Left colon (tissue), 2 donors: ENCODE data around the gene ARHGEF26. TPM values are rescaled to one million over a fixed set of nuclear protein-coding genes. Genes with fewer than 3 reads are reported as not detected.

ENCODE experiments used
- ATAC-seq: fragments of 200-7000 bp; cut with Tn5 transposase; one replicate; pipeline ENCODE4 v1.9.1; 2020; ENCODE audit warnings: mild to moderate bottlenecking, moderate library complexity
- DNase-seq, 2 donors: peaks; one replicate each; pipeline ENCODE4 v3.0.0-alpha.2; 2020
- intact Hi-C, 2 donors: fragments of 100-400 bp; cut with DNase I in 1 of 2; cut with micrococcal nuclease in 1 of 2; formaldehyde crosslinking; loops; one replicate each; pipeline versions ENCODE4 v1.11.2 to v1.14.0; 2022; cut with DNase I, micrococcal nuclease
- total RNA-seq, 2 donors: library from RNA; stranded (reverse); fragmentation: NEBNext Ultra II Directional; extraction: Animal tissue kit (Norgen Biotek cat#: 25700); gene quantifications; one replicate each; pipeline ENCODE4 v1.2.1, GENCODE V29; 2021
- donor health status: DM: no; HTN: no; CAD: no.
- donor health status: DM: yes; HTN: yes; CAD: no.

The ARHGEF26 gene
- total RNA-seq, 2 donors from 2014 or later: 3.3 to 9.1 TPM

DNA sequence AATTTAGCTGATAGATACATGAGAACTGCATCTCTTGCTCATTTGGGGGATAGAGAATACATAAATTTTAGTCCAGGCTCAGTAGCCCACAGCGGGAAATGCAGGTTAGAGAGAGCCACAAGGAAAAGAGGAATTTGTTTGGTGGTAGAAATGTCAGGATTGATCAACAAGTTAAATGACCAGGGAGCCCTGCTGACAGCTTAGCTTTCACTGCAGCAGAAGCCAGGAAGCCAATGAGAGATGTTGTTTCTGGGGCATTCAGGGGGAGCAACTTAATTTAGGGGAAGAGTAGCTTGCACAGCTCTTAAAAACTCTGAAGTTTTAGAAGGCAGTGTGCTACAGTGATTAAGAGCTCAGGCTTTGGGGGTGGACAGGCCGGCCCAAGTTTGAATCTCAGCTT lies 22.7 kb downstream of the ARHGEF26 start:
- DNase-seq (no peak), ATAC-seq (no peak)
- intact Hi-C loops: no loop called here

DNA sequence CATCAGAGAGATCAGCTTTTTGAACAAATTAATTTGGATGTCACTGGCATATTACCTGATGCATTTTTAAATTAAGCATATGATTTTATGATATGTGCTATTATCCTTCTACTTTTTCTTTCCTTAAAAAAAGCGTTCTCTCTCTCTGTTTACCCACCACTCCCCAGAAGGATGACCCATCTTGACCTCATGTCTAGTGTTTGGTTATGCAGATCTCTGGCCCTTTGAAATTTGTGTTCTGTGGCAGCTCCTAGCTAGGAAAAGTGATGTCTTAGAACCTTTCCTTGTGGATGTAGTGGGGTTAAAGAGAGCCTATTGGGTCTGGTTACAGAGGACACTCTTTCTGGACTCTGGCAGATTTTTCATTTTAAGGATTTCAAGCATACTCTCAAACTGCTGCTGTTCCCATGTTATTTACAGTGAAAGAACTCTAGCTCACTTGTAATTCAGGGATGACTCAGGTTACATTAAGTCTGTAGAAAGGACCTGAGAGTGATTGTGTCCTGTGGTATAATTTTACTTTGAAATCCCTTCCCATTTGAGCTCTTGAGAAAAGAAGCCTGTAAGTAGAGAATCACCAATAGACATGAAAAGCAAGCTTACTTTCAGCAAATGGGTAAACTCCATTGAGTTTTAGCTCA lies 23.8 kb downstream of the ARHGEF26 start:
- DNase-seq (no peak), ATAC-seq (no peak)
- intact Hi-C loops: no loop called here

- intact Hi-C loops: no loop called here
- ATAC-seq: no peak
- DNase-seq: no peak
These were observed 27.4 kb downstream of the ARHGEF26 start for GRCh38 chr3:154148541-154148940.

DNA sequence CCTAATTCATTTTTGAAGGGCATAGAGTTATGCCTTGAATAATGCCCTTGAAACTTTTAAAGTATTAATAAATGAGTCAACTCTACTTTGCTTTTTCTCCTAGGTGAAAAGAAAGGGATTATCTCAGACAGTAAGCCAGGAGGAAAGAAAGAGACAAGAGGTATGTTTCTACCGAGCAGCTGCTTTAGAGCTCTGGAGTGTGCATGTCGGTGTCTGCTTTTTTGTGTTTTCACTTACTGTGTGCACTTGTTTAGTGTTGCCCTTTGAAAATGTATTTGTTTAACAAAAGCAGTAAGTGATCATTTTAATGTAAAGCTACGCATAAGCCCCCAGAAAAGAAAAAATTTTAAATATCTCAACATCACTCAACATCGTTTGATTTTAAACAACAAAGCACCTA lies 28.1 kb downstream of the ARHGEF26 start:
- ATAC-seq (no peak), DNase-seq (no peak)
- intact Hi-C loops: no loop called here

- DNase-seq: no peak
- no peak for ATAC-seq
- intact Hi-C loops: no loop called here
These were observed 30.8 kb downstream of the ARHGEF26 start for GRCh38 chr3:154151969-154152368.

- intact Hi-C loops: no loop called here
- no peak for ATAC-seq
- DNase-seq: no peak
These were observed 31.6 kb downstream of the ARHGEF26 start for GRCh38 chr3:154152741-154153140.

DNA sequence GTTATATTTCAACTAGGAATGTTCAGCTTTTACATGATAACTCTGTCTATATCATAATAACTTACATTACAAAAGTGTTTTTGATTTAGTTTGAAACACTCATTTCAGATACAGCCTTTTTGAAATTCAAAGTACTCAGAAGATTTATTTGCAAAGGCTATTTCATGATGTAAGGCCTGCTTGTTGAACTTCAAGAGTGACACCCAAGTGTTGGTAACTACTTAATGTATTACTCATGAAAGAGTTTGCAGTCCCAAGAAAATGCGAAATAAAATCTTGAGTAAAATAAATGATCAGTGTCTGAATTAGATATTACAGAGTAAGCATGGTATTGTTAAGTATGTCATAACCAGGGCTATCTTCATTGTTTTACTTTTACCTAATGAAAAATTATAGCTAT lies 35.3 kb downstream of the ARHGEF26 start:
- no peak for ATAC-seq
- intact Hi-C loops: no loop called here
- no peak for DNase-seq

- intact Hi-C loops: no loop called here
- DNase-seq (no peak), ATAC-seq (no peak)
These were observed 40.6 kb downstream of the ARHGEF26 start for GRCh38 chr3:154161806-154162205.

DNA sequence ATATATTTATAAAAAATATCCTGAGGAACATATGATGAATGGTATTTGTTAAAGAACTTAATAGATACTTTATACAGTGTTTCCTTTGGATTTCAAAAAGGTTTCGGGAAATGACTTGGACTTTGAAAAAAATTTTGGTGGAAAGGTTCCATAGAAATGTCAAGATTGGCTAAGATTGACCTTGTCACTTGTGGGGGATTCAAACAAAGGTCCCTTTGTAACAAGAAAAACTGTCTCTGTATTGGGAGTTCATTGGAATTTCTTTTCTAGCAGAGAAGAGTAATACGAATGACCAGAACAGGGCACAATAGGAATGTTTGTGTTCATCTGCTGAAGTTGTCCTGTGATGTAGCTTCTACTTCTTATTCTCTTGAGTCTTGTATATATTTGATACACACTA lies 43.2 kb downstream of the ARHGEF26 start:
- no peak for DNase-seq
- no peak for ATAC-seq
- intact Hi-C loops: no loop called here

- intact Hi-C loops: no loop called here
- ATAC-seq (no peak), DNase-seq (no peak)
These were observed 48.0 kb downstream of the ARHGEF26 start for GRCh38 chr3:154168998-154169795.

DNA sequence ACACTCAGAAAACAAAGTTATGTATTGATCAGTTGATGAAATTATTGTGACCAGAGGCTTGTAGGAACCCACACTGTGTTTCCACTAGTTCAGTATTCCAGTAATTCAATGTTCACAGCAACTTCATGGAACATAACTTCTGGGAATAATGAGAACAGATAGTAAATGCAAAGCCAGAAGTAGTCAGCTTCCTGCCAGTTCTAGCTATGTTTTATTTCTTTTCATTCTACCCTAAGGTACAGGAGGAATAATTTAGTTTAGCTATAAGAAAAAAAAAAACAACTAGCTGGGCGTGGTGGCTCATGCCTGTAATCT lies 48.6 kb downstream of the ARHGEF26 start:
- intact Hi-C loops: no loop called here
- DNase-seq (no peak), ATAC-seq (no peak)

- no peak for DNase-seq
These were observed 49.1 kb downstream of the ARHGEF26 start for GRCh38 chr3:154170300-154170699.

DNA sequence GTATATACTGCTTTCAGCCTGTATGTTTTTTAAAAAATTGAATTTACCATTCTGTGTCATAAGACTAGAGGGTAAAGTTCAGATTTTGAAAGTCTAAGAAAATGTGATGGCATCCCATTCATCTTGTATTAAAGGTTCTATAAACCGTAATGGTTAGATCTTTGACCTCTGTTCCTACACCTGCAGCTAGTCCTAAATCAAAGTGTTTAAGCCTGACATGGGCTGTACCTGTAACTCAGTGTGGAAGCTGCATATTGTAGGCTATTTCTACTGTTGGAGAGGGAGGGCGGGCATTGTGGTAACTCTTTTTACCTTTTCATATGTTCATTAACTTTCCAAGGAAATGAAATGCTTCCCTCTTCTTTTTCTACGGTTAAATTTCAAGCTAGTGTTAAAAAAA lies 53.9 kb downstream of the ARHGEF26 start:
- no peak for DNase-seq
- intact Hi-C loops: no loop called here

More at GRCh38 chr3:154170300-154170699, 49.1 kb downstream of the ARHGEF26 start:
- no peak for ATAC-seq
- intact Hi-C loops: no loop called here

DNA sequence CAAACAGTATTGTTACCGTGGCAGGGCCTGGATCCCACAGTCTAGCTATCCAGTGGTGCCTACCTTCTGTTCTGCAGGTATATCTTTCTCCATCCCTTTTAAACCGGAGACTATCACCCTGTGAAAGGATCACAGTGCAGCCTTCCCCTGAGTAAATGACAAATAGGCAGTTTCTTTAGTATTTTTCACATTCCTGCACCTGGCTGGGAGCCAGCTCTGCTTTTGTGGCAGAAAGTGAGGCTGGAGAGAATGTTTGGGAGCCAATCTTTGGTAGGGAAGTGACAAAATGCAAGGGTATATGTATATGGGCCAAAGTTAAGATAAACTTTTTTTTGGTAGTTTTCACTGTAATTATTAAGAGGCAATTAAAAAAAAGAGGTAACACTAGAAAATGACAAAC lies 54.8 kb downstream of the ARHGEF26 start:
- no peak for DNase-seq
- intact Hi-C loops: no loop called here
- ATAC-seq: no peak

More for the DNA sequence above, 53.9 kb downstream of the ARHGEF26 start:
- peak; percentile 80 for ATAC-seq

- intact Hi-C loops: no loop called here
- DNase-seq (no peak), ATAC-seq (no peak)
These were observed 56.2 kb downstream of the ARHGEF26 start for GRCh38 chr3:154177406-154177805.

DNA sequence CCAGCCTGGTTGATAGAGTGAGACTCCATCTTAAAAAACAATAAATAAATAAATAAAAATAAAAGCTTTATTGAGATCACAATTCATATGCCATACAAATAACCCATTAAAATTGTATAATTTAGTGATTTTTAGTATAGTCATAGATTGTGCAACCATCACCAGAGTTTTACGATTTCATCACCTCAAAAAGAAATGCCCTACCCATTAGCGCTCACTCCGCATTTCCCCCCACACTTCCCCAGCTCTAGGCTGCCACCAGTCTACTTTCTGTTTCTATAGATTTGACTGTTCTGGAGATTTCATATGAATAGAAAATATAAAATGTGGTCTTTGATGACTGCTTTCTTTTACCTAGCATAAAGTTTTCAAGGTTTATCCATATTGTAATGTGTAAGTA lies 57.0 kb downstream of the ARHGEF26 start:
- no peak for DNase-seq
- no peak for ATAC-seq
- intact Hi-C loops: no loop called here

DNA sequence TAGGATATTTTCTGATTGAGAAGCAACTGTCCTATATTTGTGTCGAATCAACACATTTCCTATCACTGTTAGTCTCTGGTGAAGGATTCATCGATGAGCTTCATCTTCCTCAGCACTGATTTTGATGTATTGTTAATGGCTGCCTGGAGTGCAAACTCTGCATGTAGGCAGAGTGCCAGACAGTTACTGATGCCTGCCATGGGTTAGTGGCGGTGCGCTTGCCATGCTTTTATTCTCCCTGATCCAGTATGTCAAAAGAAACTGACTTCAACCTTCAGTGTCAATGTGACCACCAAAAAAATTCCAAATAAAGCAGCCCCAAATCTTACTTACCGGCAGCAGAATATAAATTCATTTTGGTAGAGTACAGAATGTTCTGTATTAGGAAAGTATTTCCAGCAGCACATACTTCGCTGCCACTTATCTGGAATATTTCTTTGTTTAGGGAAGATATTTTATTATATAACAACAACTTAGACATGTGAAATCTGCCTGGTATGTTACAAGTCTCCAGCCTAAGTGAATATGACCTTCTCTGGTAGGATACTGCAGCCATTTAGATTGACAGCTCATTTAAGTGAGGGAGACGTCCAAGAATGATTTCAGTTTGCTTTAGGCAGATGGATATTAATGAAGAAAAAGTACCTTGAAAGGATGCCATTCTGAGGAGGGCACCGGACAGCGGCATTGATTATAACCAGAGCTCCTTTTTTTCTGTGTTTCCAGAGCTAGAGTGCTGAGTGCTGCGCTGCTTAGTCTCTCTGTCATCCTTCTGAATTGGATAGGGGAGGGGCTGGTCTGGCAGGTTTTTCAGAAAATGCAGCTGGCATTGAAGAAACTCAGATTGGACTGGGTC lies 59.9 kb downstream of the ARHGEF26 start:
- ATAC-seq (no peak), DNase-seq (no peak)
- intact Hi-C loops: no loop called here

DNA sequence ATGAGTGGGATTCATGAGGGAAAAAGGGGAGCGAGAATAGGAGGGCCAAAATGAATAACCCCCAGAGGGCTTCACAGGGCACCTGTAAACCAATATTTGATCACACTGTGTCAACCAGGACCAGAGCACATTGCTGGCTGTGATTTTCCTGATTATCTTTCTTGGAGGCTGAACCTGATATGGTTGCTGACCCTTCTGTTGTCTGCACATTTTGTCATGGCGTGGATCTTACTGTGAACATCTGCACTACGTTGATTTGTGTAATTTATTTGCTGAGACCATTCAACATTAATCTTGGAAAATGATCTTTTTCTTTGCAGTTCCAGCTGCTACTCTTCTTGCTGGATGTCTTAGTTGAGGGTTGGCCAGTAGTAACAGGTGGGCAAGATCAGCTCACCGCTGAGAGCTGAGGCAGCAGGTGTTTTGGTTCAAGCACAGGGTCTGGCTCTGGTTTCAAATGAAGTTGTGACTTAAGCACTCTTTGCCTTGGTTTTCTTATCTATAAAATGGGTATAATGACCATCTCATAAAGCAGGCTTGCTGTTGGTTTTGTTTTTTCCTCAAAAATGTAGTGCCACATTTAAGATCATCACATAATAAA lies 61.2 kb downstream of the ARHGEF26 start:
- ATAC-seq (no peak), DNase-seq (no peak)
- intact Hi-C loops: no loop called here

DNA sequence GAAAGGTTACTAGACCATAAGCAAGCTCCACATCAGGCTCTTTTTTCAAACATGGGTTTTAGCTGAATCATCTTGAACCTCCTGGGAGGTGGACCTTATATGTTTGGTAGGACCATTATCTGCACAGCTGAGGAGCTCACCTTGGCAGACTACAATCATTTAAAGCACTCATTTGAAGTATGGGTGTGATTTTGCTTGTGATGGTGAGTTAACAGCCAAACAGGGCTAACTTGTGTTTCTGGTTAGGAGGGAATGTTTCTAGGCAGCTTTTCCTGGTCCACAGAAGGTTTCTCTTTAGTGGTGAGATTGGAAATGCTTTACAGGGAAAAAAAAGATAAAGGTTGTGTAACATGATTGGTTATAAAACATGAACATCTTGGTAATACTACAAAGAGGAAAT lies 61.8 kb downstream of the ARHGEF26 start:
- DNase-seq (no peak), ATAC-seq (no peak)
- intact Hi-C loops: no loop called here

- intact Hi-C loops: no loop called here
- ATAC-seq: peak; percentile 93
These were observed 63.4 kb downstream of the ARHGEF26 start for GRCh38 chr3:154184582-154184981.

More at GRCh38 chr3:154184582-154184981, 63.4 kb downstream of the ARHGEF26 start:
- peak in 1 of 2 donors; percentile 27 for DNase-seq
